A549 (cell line): Measurements from ENCODE around the gene OSGIN1. TPM values are rescaled to one million over a fixed set of nuclear protein-coding genes. Genes with fewer than 3 reads are reported as not detected.
A peak's percentile ranks its signal among the peaks of the same experiment; 100 is the strongest.

Experiments
- CEBPB ChIP-seq, 2 experiments: fragments of >200 bp in 1 of 2; sonication (Bioruptor Twin) in 1 of 2; formaldehyde crosslinking in 1 of 2; IDR thresholded peaks; 2 replicates each; pipeline ENCODE4 v1.6.1; 2012 to 2016
- CHD4 ChIP-seq: fragments of 200-600 bp; sonication (generic); IDR thresholded peaks from 2 replicates; pipeline ENCODE4 v1.6.1; 2016; ENCODE audit warnings: antibody characterized with exemption, mild to moderate bottlenecking, borderline replicate concordance
- E2F6 ChIP-seq: IDR thresholded peaks from 2 replicates; pipeline ENCODE4 v1.6.1; 2012; ENCODE audit warnings: low read depth, borderline replicate concordance
- EHF ChIP-seq: fragments of 250-450 bp; sonication (Bioruptor Pico); IDR thresholded peaks from 2 replicates; pipeline ENCODE4 v1.5.0; 2020; ENCODE audit warnings: mild to moderate bottlenecking
- EHMT2 ChIP-seq: fragments of 200-600 bp; sonication (generic); IDR thresholded peaks from 2 replicates; pipeline ENCODE4 v1.6.1; 2016; ENCODE audit warnings: antibody characterized with exemption, low read depth, mild to moderate bottlenecking, moderate library complexity
- EP300 ChIP-seq, 2 experiments: fragments of >200 bp; sonication (Bioruptor Twin); formaldehyde crosslinking; IDR thresholded peaks; 2 replicates in 1 of 2; 3 replicates in 1 of 2; pipeline ENCODE4 v1.6.1; 2016 to 2017
- FOSL2 ChIP-seq, 2 experiments: fragments of 450-650 bp in 1 of 2; fragments of >200 bp in 1 of 2; sonication (Bioruptor Twin) in 1 of 2; formaldehyde crosslinking; IDR thresholded peaks; 2 replicates each; pipeline versions ENCODE4 v1.5.0 to v1.6.1; 2016 to 2020; ENCODE audit warnings: mild to moderate bottlenecking in 1 of 2, moderate library complexity in 1 of 2
- GATA3 ChIP-seq: IDR thresholded peaks from 2 replicates; pipeline ENCODE4 v1.6.1; 2012; ENCODE audit warnings: borderline replicate concordance
- HES2 ChIP-seq: fragments of >200 bp; sonication (Bioruptor Twin); formaldehyde crosslinking; IDR thresholded peaks from 2 replicates; pipeline ENCODE4 v1.6.1; 2016
- HMGXB4 ChIP-seq: fragments of 250-450 bp; sonication (Bioruptor Pico); IDR thresholded peaks from 2 replicates; pipeline ENCODE4 v1.5.0; 2021; ENCODE audit warnings: mild to moderate bottlenecking, moderate library complexity, borderline replicate concordance
- HOXB5 ChIP-seq: fragments of 250-450 bp; sonication (Bioruptor Pico); IDR thresholded peaks from 2 replicates; pipeline ENCODE4 v1.5.0; 2020; ENCODE audit warnings: mild to moderate bottlenecking, moderate library complexity
- KDM1A ChIP-seq: fragments of 200-600 bp; sonication (generic); IDR thresholded peaks from 2 replicates; pipeline ENCODE4 v1.6.1; 2016; ENCODE audit warnings: low read depth, mild to moderate bottlenecking
- KDM5A ChIP-seq: fragments of 200-600 bp; sonication (generic); IDR thresholded peaks from 2 replicates; pipeline ENCODE4 v1.6.1; 2016; ENCODE audit warnings: antibody characterized with exemption, mild to moderate bottlenecking
- MAZ ChIP-seq: fragments of 150-350 bp; IDR thresholded peaks from 2 replicates; pipeline ENCODE4 v1.6.1; 2014; ENCODE audit warnings: antibody characterized with exemption, low read depth, low read length, borderline replicate concordance
- MYC ChIP-seq: IDR thresholded peaks from 2 replicates; pipeline ENCODE4 v1.6.1; 2012; ENCODE audit warnings: mild to moderate bottlenecking, inconsistent platforms, low read length, improper control_type of control experiment, borderline replicate concordance
- NFE2L2 ChIP-seq: fragments of 150-350 bp; conservative IDR thresholded peaks from 2 replicates; pipeline ENCODE4 v1.6.1; 2014; ENCODE audit warnings: low read length
- POLR2AphosphoS2 ChIP-seq: conservative IDR thresholded peaks from 2 replicates; pipeline ENCODE4 v1.6.1; 2012; ENCODE audit warnings: low read length, improper control_type of control experiment, inconsistent platforms
- RFX5 ChIP-seq: fragments of 450-650 bp; IDR thresholded peaks from 2 replicates; pipeline ENCODE4 v1.7.1; 2014; ENCODE audit warnings: antibody characterized with exemption, mild to moderate bottlenecking, moderate library complexity
- RNF2 ChIP-seq: fragments of 200-600 bp; sonication (generic); IDR thresholded peaks from 2 replicates; pipeline ENCODE4 v1.6.1; 2016; ENCODE audit warnings: low read depth, mild to moderate bottlenecking, antibody characterized with exemption, moderate library complexity, borderline replicate concordance
- SREBF2 ChIP-seq: fragments of 450-650 bp; IDR thresholded peaks from 2 replicates; pipeline ENCODE4 v1.6.1; 2014; ENCODE audit warnings: mild to moderate bottlenecking, moderate library complexity
- USF2 ChIP-seq: fragments of 450-650 bp; IDR thresholded peaks from 2 replicates; pipeline ENCODE4 v1.6.1; 2014; ENCODE audit warnings: antibody characterized with exemption
- polyA plus RNA-seq, 4 experiments: library from polyadenylated mRNA; depleted of rRNA in 3 of 4; stranded (reverse); fragments of >200 nt; fragmentation: RNase III in 1 of 4; extraction: RNeasy Plus Mini Kit Qiagen cat#74134 plus additional on column Dnase treatment in 1 of 4; gene quantifications; 2 replicates in 3 of 4; 3 replicates in 1 of 4; pipeline ENCODE4 v1.2.3, GENCODE V29; 2011 to 2017
- TF ChIP-seq, protein P1 (sequence below): IDR thresholded peaks from 2 replicates; pipeline ENCODE4 v1.6.1; 2012
- TF ChIP-seq, protein P2 (sequence below): fragments of 250-450 bp; sonication (Bioruptor Pico); IDR thresholded peaks from 2 replicates; pipeline ENCODE4 v1.5.0; 2020; ENCODE audit warnings: low read depth, mild to moderate bottlenecking, moderate library complexity
- TF ChIP-seq, protein P3 (sequence below): fragments of 150-350 bp; IDR thresholded peaks from 2 replicates; pipeline ENCODE4 v1.6.1; 2014; ENCODE audit warnings: low read depth, mild to moderate bottlenecking, low read length

OSGIN1 gene
- polyA plus RNA-seq, 2 of the 4 experiments (the other 2 are of a cell fraction): 25.9 to 37.6 TPM

GRCh38 chr16:83952940-83953795 lies at the start of gene OSGIN1 (continued):
- TF ChIP-seq HES2 (no peak), USF2 (peak; percentile 67), NFE2L2 (peak; percentile 86), KDM1A (no peak), EHMT2 (no peak), GATA3 (0 out of 2 replicates have a peak, but pooled peaks have one; percentile 19), SREBF2 (no peak), CEBPB (IDR thresholded peaks at IDR 0.05) (peak in 1 of 2 experiments; percentile 40; a peak in 1 of 4 replicates), POLR2AphosphoS2 (no peak), HMGXB4 (CRISPR knock-in tag) (0 out of 2 replicates have a peak, but pooled peaks have one; percentile 60), EP300 (IDR thresholded peaks at IDR 0.05) (peak in 1 of 2 experiments; percentile 60; a peak in 1 of 5 replicates), CHD4 (no peak), RNF2 (no peak), EHF (CRISPR knock-in tag) (no peak), HOXB5 (CRISPR knock-in tag) (no peak), FOSL2 (IDR thresholded peaks at IDR 0.05) (peak; percentile 28; the same call in 1 of the 2 replicates), FOSL2 (CRISPR knock-in tag; IDR thresholded peaks at IDR 0.05) (peak; percentile 85), KDM5A (no peak), MAZ (no peak), RFX5 (no peak), MYC (peak; percentile 90), E2F6 (no peak)
- TF ChIP-seq, protein P1, sequence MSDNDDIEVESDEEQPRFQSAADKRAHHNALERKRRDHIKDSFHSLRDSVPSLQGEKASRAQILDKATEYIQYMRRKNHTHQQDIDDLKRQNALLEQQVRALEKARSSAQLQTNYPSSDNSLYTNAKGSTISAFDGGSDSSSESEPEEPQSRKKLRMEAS: peak; percentile 96
- TF ChIP-seq, protein P2, sequence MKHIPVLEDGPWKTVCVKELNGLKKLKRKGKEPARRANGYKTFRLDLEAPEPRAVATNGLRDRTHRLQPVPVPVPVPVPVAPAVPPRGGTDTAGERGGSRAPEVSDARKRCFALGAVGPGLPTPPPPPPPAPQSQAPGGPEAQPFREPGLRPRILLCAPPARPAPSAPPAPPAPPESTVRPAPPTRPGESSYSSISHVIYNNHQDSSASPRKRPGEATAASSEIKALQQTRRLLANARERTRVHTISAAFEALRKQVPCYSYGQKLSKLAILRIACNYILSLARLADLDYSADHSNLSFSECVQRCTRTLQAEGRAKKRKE: no peak
- TF ChIP-seq, protein P3, sequence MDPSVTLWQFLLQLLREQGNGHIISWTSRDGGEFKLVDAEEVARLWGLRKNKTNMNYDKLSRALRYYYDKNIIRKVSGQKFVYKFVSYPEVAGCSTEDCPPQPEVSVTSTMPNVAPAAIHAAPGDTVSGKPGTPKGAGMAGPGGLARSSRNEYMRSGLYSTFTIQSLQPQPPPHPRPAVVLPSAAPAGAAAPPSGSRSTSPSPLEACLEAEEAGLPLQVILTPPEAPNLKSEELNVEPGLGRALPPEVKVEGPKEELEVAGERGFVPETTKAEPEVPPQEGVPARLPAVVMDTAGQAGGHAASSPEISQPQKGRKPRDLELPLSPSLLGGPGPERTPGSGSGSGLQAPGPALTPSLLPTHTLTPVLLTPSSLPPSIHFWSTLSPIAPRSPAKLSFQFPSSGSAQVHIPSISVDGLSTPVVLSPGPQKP: no peak
